OCI-LY3 (cell line): ENCODE results near the gene PSG2.
"Not testable (repeated sequence)": the region's sequence is repeated elsewhere in the genome, so short reads cannot be mapped to it uniquely, and the experiment has no call there.

Experiments
- EZH2phosphoT487 ChIP-seq: fragments of 200-600 bp; shearing (Covaris generic); IDR thresholded peaks from 2 replicates; pipeline ENCODE4 v1.6.1; 2018; ENCODE audit warnings: antibody characterized with exemption, mixed run types, low read depth
- TF ChIP-seq, protein P1 (sequence below): fragments of 200-600, 300-600 bp; sonication (generic); IDR thresholded peaks from 2 replicates; pipeline ENCODE4 v1.5.1; 2014; ENCODE audit warnings: antibody characterized with exemption, low read length, low read depth

DNA sequence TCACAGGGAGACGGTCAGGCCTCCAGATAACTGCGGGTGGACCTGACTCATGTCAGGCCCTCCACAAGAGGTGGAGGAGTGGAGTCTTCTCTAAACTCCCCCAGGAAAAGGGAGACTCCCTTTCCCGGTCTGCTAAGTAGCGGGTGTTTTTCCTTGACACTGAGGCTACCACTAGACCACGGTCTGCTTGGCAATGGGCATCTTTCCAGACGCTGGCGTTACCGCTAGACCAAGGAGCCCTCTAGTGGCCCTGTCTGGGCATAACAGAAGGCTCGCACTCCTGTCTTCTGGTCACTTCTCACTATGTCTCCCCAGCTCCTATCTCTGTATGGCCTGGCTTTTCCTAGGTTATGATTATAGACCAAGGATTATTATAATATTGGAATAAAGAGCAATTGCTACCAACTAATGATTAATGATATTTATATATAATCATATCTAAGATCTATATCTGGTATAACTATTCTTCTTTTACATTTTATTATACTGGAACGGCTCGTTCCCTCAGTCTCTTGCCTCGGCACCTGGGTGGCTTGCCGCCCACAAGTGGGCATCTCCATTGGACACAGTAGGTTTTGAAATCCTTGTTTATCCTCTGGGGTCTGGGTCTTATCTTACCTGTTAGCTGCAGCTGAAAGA is 5.3 kb upstream of the PSG2 start:
- not testable (repeated sequence) for TF ChIP-seq EZH2phosphoT487
- TF ChIP-seq, protein P1, sequence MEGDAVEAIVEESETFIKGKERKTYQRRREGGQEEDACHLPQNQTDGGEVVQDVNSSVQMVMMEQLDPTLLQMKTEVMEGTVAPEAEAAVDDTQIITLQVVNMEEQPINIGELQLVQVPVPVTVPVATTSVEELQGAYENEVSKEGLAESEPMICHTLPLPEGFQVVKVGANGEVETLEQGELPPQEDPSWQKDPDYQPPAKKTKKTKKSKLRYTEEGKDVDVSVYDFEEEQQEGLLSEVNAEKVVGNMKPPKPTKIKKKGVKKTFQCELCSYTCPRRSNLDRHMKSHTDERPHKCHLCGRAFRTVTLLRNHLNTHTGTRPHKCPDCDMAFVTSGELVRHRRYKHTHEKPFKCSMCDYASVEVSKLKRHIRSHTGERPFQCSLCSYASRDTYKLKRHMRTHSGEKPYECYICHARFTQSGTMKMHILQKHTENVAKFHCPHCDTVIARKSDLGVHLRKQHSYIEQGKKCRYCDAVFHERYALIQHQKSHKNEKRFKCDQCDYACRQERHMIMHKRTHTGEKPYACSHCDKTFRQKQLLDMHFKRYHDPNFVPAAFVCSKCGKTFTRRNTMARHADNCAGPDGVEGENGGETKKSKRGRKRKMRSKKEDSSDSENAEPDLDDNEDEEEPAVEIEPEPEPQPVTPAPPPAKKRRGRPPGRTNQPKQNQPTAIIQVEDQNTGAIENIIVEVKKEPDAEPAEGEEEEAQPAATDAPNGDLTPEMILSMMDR, result peak; percentile 35; the same call in 1 of the 2 replicates
